ENCODE measurements around the gene ABRAXAS1. TPM values are rescaled to one million over a fixed set of nuclear protein-coding genes. Genes with fewer than 3 reads are reported as not detected.
"Not testable (repeated sequence)": the region's sequence is repeated elsewhere in the genome, so short reads cannot be mapped to it uniquely, and the experiment has no call there.

Gene ABRAXAS1
- total RNA-seq, 1 donor from 2014 or later = 25.9 TPM

- not testable (repeated sequence) for H3K4me3 Mint-ChIP-seq; H3K4me1 Mint-ChIP-seq; H3K9me3 Mint-ChIP-seq; H3K27ac Mint-ChIP-seq (ENCODE audit: unreplicated experiment); H3K27me3 Mint-ChIP-seq (ENCODE audit: low read depth); H3K36me3 Mint-ChIP-seq (ENCODE audit: low read depth)
- DNase-seq (ENCODE audit: low read depth, low spot score) = peak; percentile 8
- TF ChIP-seq CTCF (conservative IDR thresholded peaks at IDR 0.05) = peak; percentile 68
These were observed 24.3 kb upstream of the ABRAXAS1 start for GRCh38 chr4:83509156-83509585.

DNA sequence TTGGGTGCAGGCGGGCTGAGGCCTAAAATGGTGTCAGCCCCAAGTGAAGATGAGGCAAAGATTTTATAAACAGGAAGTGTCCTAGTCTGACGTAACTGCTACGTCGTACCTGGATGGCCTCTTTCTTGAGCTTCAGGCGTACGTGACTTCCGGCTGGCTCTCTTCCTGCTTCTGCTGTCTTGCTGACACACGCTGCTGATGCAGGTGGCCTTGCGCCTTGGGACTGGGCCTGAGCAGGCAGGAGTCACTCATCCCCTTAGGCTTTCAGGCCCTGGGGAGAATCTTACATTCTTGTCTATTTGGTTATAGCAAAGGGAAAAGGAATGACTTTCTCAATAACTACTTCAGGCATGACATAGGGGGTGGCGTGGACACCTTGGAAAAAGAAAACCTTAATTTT lies 20.1 kb upstream of the ABRAXAS1 start:
- H3K9me3 Mint-ChIP-seq = peaks cover 7% of the 10 kb centered on the region
- no peak overlapping the region for H3K27ac Mint-ChIP-seq (ENCODE audit: unreplicated experiment)
- H3K27me3 Mint-ChIP-seq (ENCODE audit: low read depth) = no peaks in the 10 kb centered on the region
- no peaks in the 10 kb centered on the region for H3K4me1 Mint-ChIP-seq
- no peak overlapping the region for H3K4me3 Mint-ChIP-seq
- no peaks in the 10 kb centered on the region for H3K36me3 Mint-ChIP-seq (ENCODE audit: low read depth)
- no peak for TF ChIP-seq CTCF (conservative IDR thresholded peaks at IDR 0.05)
- DNase-seq (ENCODE audit: low read depth, low spot score) = no peak

DNA sequence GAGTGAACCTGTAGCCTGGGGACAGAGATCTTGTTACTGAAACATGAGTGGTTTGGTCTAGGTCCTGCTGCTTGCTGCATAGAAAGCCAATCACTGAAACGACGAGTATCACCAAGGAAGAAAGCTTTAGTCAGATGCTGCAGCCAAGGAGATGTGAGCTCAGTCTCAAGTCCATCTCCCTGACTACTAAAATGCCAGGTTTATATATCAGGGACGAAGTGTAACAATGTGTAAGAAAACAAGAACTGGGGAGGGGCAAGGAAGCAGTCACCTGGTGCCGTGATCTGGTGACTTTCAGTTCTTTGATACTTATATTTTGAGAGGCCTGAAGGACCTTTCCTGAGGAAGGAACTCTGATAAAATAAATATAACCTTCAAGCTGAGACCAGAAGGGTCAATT lies 19.6 kb upstream of the ABRAXAS1 start:
- Mint-ChIP-seq H3K4me3 (no peak overlapping the region), H3K36me3 (ENCODE audit: low read depth) (no peaks in the 10 kb centered on the region), H3K27ac (ENCODE audit: unreplicated experiment) (no peak overlapping the region), H3K27me3 (ENCODE audit: low read depth) (no peaks in the 10 kb centered on the region), H3K4me1 (no peaks in the 10 kb centered on the region), H3K9me3 (peaks cover 5% of the 10 kb centered on the region)
- no peak for TF ChIP-seq CTCF (conservative IDR thresholded peaks at IDR 0.05)
- no peak for DNase-seq (ENCODE audit: low read depth, low spot score)

- Mint-ChIP-seq H3K27me3 (ENCODE audit: low read depth) (no peaks in the 10 kb centered on the region), H3K4me3 (no peak overlapping the region), H3K27ac (ENCODE audit: unreplicated experiment) (no peak overlapping the region), H3K9me3 (peaks cover 2% of the 10 kb centered on the region), H3K36me3 (ENCODE audit: low read depth) (no peaks in the 10 kb centered on the region), H3K4me1 (no peaks in the 10 kb centered on the region)
- TF ChIP-seq CTCF (conservative IDR thresholded peaks at IDR 0.05) = no peak
- no peak for DNase-seq (ENCODE audit: low read depth, low spot score)
These were observed 19.1 kb upstream of the ABRAXAS1 start for GRCh38 chr4:83503974-83504373.

- not testable (repeated sequence) for H3K9me3 Mint-ChIP-seq; H3K4me3 Mint-ChIP-seq; H3K4me1 Mint-ChIP-seq; H3K27me3 Mint-ChIP-seq (ENCODE audit: low read depth); H3K27ac Mint-ChIP-seq (ENCODE audit: unreplicated experiment); H3K36me3 Mint-ChIP-seq (ENCODE audit: low read depth); DNase-seq (ENCODE audit: low read depth, low spot score)
These were observed 16.8 kb upstream of the ABRAXAS1 start for GRCh38 chr4:83501671-83502070.

DNA sequence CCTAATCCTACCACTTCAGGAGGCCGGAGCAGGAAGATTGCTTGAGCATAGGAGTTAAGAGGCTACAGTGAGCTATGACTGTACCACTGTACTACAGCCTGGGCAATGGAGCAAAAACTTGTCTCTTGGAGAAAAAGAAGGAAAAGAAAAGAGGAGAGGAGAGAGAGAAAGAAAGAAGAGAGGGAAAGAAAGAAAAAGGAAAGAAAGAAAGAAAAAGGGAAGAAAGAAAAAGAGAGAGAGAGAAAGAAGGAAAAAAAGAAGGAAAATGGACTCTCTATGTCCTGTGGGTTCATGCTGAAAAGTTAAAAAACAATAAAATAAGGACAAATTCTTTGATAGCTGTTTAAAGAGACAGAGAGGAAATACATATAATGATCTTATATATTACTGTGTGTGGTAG lies 13.3 kb upstream of the ABRAXAS1 start:
- TF ChIP-seq CTCF (conservative IDR thresholded peaks at IDR 0.05) = no peak
- H3K4me3 Mint-ChIP-seq = no peak overlapping the region
- no peaks in the 10 kb centered on the region for H3K36me3 Mint-ChIP-seq (ENCODE audit: low read depth)
- no peaks in the 10 kb centered on the region for H3K4me1 Mint-ChIP-seq
- no peaks in the 10 kb centered on the region for H3K9me3 Mint-ChIP-seq
- DNase-seq (ENCODE audit: low read depth, low spot score) = no peak
- H3K27ac Mint-ChIP-seq (ENCODE audit: unreplicated experiment) = no peak overlapping the region
- H3K27me3 Mint-ChIP-seq (ENCODE audit: low read depth) = no peaks in the 10 kb centered on the region

DNA sequence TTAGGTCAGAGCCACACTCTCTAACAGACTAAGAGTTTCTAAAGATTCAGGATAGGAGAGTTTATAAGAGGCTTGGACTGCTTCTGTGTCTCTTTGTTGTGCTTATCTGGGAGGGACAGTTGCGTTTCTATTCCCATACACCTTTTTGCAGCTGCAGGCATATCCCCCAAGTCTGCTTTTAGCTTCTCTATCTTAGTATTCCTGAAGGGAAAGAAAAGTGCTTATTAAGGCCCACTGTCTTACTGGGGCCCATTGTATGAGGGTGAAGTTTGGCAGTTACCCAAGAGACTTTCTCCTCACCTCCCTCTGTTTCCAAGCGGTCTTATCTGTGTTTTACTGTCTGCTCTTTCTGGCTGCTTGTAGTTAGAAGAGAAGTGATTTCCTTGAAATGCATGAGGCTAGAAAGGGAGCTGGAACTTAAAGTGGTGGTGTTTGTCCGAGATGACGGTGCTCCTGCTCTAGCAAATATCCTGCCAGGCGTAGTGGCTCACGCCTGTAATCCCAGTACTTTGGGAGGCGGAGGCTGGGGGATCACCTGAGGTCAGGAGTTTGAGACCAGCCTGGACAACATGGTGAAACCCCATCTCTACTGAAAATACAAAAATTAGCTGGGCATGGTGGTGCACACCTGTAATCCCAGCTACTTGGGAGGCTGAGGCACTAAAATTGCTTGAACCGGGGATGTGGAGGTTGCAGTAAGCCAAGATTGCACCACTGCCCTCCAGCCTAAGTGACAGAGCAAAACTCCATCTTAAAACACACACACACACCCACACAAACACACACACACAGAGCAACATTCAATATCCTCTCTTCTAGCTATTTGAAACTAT lies 11.4 kb upstream of the ABRAXAS1 start:
- H3K36me3 Mint-ChIP-seq (ENCODE audit: low read depth); H3K27ac Mint-ChIP-seq (ENCODE audit: unreplicated experiment); H3K9me3 Mint-ChIP-seq; H3K27me3 Mint-ChIP-seq (ENCODE audit: low read depth); DNase-seq (ENCODE audit: low read depth, low spot score); H3K4me1 Mint-ChIP-seq; H3K4me3 Mint-ChIP-seq: not testable (repeated sequence)

Data from neural crest cell (in vitro differentiated cells).